K562 (cell line): Measurements from ENCODE around the gene LMBR1. TPM values are rescaled to one million over a fixed set of nuclear protein-coding genes. Genes with fewer than 3 reads are reported as not detected.

Source experiments
- GTF2A2 ChIP-seq: IDR thresholded peaks from 2 replicates; pipeline ENCODE4 v1.6.1; 2016; ENCODE audit warnings: mild to moderate bottlenecking, missing genetic modification characterization, missing compliant biosample characterization
- HINFP ChIP-seq: fragments of 450-650 bp; conservative IDR thresholded peaks from 2 replicates; pipeline ENCODE4 v1.6.1; 2016; ENCODE audit warnings: missing genetic modification characterization, low read depth, mild to moderate bottlenecking, control low read depth, missing compliant biosample characterization
- HMG20B ChIP-seq: fragments of 250-450 bp; sonication (Bioruptor Pico); IDR thresholded peaks from 2 replicates; pipeline ENCODE4 v1.5.0; 2021; ENCODE audit warnings: mild to moderate bottlenecking
- HNRNPLL ChIP-seq: fragments of 200-400 bp; formaldehyde crosslinking; IDR thresholded peaks from 2 replicates; pipeline ENCODE4 v1.6.1; 2017; ENCODE audit warnings: low read length, low read depth, mild to moderate bottlenecking; ENCODE audit not compliant: poor library complexity, severe bottlenecking
- MBD1 ChIP-seq: fragments of 250-450 bp; sonication (Bioruptor Pico); IDR thresholded peaks from 2 replicates; pipeline ENCODE4 v1.8.0; 2022; ENCODE audit warnings: inconsistent platforms
- MYNN ChIP-seq, 2 experiments: sonication (generic); formaldehyde crosslinking in 1 of 2; IDR thresholded peaks; 2 replicates each; pipeline versions ENCODE4 v1.5.0 to v1.6.1; 2016 to 2020; ENCODE audit warnings: antibody characterized with exemption in 1 of 2, missing genetic modification reagents in 1 of 2
- NFE2 ChIP-seq: IDR thresholded peaks from 2 replicates; pipeline ENCODE4 v1.6.1; 2014; ENCODE audit warnings: antibody characterized with exemption, low read depth
- POLR2G ChIP-seq: fragments of 200-400 bp; formaldehyde crosslinking; IDR thresholded peaks from 2 replicates; pipeline ENCODE4 v1.6.1; 2017; ENCODE audit warnings: low read depth, mild to moderate bottlenecking, antibody characterized with exemption, low read length, moderate library complexity
- SREBF1 ChIP-seq: fragments of 150-350 bp; IDR thresholded peaks from 2 replicates; pipeline ENCODE4 v1.6.1; 2014; ENCODE audit warnings: antibody characterized with exemption, low read depth, low read length, borderline replicate concordance
- SREBF2 ChIP-seq: sonication (generic); formaldehyde crosslinking; IDR thresholded peaks from 2 replicates; pipeline ENCODE4 v1.4.0; 2020; ENCODE audit warnings: mild to moderate bottlenecking, missing genetic modification reagents
- SRSF3 ChIP-seq: fragments of 200-400 bp; formaldehyde crosslinking; IDR thresholded peaks from 2 replicates; pipeline ENCODE4 v1.6.1; 2016; ENCODE audit warnings: mild to moderate bottlenecking, low read length, moderate library complexity; ENCODE audit not compliant: insufficient read depth
- SRSF7 ChIP-seq: fragments of 200-400 bp; formaldehyde crosslinking; optimal IDR thresholded peaks from 2 replicates; pipeline ENCODE3; 2017; ENCODE audit warnings: mild to moderate bottlenecking, low read depth, low read length
- TEAD4 ChIP-seq, 2 experiments: sonication (generic) in 1 of 2; formaldehyde crosslinking in 1 of 2; IDR thresholded peaks; 2 replicates each; pipeline versions ENCODE4 v1.6.1 to v1.8.0; 2012 to 2022; ENCODE audit warnings: borderline replicate concordance in 1 of 2, inconsistent platforms in 1 of 2, low read length in 1 of 2, mild to moderate bottlenecking in 1 of 2, missing genetic modification reagents in 1 of 2
- YBX1 ChIP-seq: fragments of 450-650 bp; IDR thresholded peaks from 2 replicates; pipeline ENCODE4 v1.7.1; 2016; ENCODE audit warnings: mild to moderate bottlenecking
- ZBTB17 ChIP-seq: fragments of 450-650 bp; formaldehyde crosslinking; IDR thresholded peaks from 2 replicates; pipeline ENCODE4 v1.4.0; 2020; ENCODE audit warnings: mild to moderate bottlenecking
- ZNF263 ChIP-seq: sonication (generic); formaldehyde crosslinking; IDR thresholded peaks from 2 replicates; pipeline ENCODE4 v1.8.0; 2022; ENCODE audit warnings: mild to moderate bottlenecking, missing genetic modification reagents, borderline replicate concordance
- ZNF280B ChIP-seq: fragments of 250-450 bp; sonication (Bioruptor Pico); IDR thresholded peaks from 2 replicates; pipeline ENCODE4 v1.5.1; 2021; ENCODE audit warnings: mild to moderate bottlenecking
- ZNF354B ChIP-seq: fragments of 250-450 bp; sonication (Bioruptor Pico); IDR thresholded peaks from 2 replicates; pipeline ENCODE4 v1.4.0; 2020
- ZNF57 ChIP-seq: fragments of 450-650 bp; formaldehyde crosslinking; IDR thresholded peaks from 2 replicates; pipeline ENCODE4 v1.4.0; 2020; ENCODE audit warnings: mild to moderate bottlenecking, moderate library complexity
- polyA plus RNA-seq, 8 experiments: library from polyadenylated mRNA; depleted of rRNA in 4 of 8; stranded (reverse) in 5 of 8; unstranded in 3 of 8; fragments of >200 nt; fragmentation: Nextera tagmentation in 2 of 8; fragmentation: Illumina TruSeq in 1 of 8; extraction: Ambion mirVana in 2 of 8; extraction: Trizol in 1 of 8; gene quantifications; 2 replicates each; pipeline versions ENCODE4 v1.2.1 to v1.2.3, GENCODE V29; 2011 to 2014; ENCODE audit warnings: inconsistent platforms in 1 of 8, missing spikeins in 1 of 8
- total RNA-seq, 7 experiments: library from RNA; depleted of rRNA in 6 of 7; stranded (reverse); fragments of >200 nt in 6 of 7; fragmentation: Illumina TruSeq in 2 of 7; extraction: Trizol in 2 of 7; gene quantifications; 2 replicates each; pipeline versions ENCODE4 v1.2.1 to v1.2.3, GENCODE V29; 2011 to 2021; ENCODE audit warnings: low replicate concordance in 1 of 7
- TF ChIP-seq, protein P1 (sequence below): fragments of 200-800 bp; sonication (Bioruptor generic); IDR thresholded peaks from 2 replicates; pipeline ENCODE4 v1.6.1; 2017; ENCODE audit warnings: missing genetic modification characterization, missing compliant biosample characterization

Gene LMBR1
- total and polyA plus RNA-seq, 9 of the 15 experiments (the other 6 are each of a cell fraction or from before 2014, with no cell fraction given) = 7.7 to 90.0 (median 59.9) TPM

DNA sequence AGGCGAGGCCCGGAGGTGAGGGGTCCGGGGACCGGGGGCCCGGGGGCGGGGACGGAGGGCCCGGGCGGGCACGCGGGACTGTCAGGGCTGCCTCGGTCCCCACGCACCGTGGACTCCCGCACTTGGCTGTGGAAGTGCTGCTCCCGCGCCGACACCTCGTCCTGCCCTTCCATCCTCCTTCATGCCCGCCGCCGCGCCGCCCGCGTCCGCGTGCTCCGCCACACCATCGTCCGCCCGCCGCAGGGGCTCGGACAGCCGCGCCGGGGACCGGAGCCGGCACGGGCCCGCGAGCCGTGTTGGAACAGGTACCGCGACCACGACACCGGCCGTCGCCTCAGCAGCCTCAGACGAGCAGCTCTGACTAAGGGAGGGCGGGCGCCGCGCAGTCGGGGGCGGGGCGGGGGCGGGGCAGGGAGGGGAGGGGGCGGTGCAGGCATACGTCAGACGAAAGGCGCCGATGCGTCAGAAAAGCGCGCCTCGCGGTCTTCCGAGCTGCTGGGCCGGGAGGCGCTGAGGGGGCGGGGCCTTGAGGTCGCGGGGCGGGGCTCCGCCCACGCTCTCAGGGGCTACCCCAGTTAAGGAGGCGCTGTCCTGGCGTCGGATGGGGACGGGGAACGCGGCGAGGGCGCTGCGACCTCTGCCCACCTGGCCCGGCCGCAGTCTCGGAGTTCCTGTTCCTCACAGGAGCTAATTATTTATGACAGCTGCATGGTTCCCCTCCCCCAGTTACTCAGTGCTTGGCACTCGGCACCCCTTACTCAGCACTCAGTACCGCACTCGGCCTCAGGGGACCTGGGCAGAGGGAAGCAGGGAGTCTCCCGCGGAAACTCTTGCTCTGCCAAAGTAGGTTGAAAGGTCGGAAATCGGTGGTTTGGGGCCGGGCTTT lies at the start of gene LMBR1 (continued):
- no peak for TF ChIP-seq SREBF2 (CRISPR knock-in tag)
- no peak for TF ChIP-seq YBX1
- TF ChIP-seq, protein P1, sequence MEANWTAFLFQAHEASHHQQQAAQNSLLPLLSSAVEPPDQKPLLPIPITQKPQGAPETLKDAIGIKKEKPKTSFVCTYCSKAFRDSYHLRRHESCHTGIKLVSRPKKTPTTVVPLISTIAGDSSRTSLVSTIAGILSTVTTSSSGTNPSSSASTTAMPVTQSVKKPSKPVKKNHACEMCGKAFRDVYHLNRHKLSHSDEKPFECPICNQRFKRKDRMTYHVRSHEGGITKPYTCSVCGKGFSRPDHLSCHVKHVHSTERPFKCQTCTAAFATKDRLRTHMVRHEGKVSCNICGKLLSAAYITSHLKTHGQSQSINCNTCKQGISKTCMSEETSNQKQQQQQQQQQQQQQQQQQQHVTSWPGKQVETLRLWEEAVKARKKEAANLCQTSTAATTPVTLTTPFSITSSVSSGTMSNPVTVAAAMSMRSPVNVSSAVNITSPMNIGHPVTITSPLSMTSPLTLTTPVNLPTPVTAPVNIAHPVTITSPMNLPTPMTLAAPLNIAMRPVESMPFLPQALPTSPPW (CRISPR knock-in tag) = peak; percentile 88
- peak; percentile 59; the same call in 1 of the 2 replicates for TF ChIP-seq MYNN (IDR thresholded peaks at IDR 0.05)
- no peak for TF ChIP-seq MYNN (CRISPR knock-in tag; IDR thresholded peaks at IDR 0.05)
- no peak for TF ChIP-seq ZNF354B (CRISPR knock-in tag)
- TF ChIP-seq ZBTB17 = no peak; the same call in 1 of the 2 replicates
- TF ChIP-seq ZNF280B (CRISPR knock-in tag) = no peak
- TF ChIP-seq GTF2A2 (tag) = no peak
- no peak for TF ChIP-seq ZNF263 (CRISPR knock-in tag)
- TF ChIP-seq HNRNPLL = peak; percentile 57
- TF ChIP-seq MBD1 (CRISPR knock-in tag) = no peak
- no peak for TF ChIP-seq SREBF1
- no peak for TF ChIP-seq SRSF7
- TF ChIP-seq SRSF3 = no peak
- TF ChIP-seq TEAD4 (IDR thresholded peaks at IDR 0.05; ENCODE audit: low read length) = peak; percentile 39; the same call in 1 of the 2 replicates
- TF ChIP-seq TEAD4 (CRISPR knock-in tag; IDR thresholded peaks at IDR 0.05; ENCODE audit: borderline replicate concordance) = no peak
- no peak; the same call in 1 of the 2 replicates for TF ChIP-seq HMG20B
- TF ChIP-seq ZNF57 (CRISPR knock-in tag) = no peak
- TF ChIP-seq NFE2 = peak; percentile 65
- no peak for TF ChIP-seq HINFP
- peak; percentile 96 for TF ChIP-seq POLR2G
- TF ChIP-seq, all 486 proteins: peak for 203
